Hepatic stellate cell (primary cell): ENCODE measurements around the gene PFKM.
"Not testable (repeated sequence)": the region's sequence is repeated elsewhere in the genome, so short reads cannot be mapped to it uniquely, and the experiment has no call there.

Experiments
- DNase-seq: peaks from one replicate; pipeline ENCODE4 v3.0.0; 2011; ENCODE audit warnings: low spot score

The PFKM gene

GRCh38 chr12:48111312-48111693, 7.9 kb upstream of the PFKM start:
- DNase-seq: not testable (repeated sequence)

GRCh38 chr12:48115957-48116356, 3.2 kb upstream of the PFKM start:
- no peak for DNase-seq

GRCh38 chr12:48118284-48118871, 786 bp upstream of the PFKM start:
- DNase-seq: no peak

GRCh38 chr12:48119834-48120195, 651 bp downstream of the PFKM start:
- no peak for DNase-seq

GRCh38 chr12:48121522-48121921, 2.4 kb downstream of the PFKM start:
- no peak for DNase-seq

DNA sequence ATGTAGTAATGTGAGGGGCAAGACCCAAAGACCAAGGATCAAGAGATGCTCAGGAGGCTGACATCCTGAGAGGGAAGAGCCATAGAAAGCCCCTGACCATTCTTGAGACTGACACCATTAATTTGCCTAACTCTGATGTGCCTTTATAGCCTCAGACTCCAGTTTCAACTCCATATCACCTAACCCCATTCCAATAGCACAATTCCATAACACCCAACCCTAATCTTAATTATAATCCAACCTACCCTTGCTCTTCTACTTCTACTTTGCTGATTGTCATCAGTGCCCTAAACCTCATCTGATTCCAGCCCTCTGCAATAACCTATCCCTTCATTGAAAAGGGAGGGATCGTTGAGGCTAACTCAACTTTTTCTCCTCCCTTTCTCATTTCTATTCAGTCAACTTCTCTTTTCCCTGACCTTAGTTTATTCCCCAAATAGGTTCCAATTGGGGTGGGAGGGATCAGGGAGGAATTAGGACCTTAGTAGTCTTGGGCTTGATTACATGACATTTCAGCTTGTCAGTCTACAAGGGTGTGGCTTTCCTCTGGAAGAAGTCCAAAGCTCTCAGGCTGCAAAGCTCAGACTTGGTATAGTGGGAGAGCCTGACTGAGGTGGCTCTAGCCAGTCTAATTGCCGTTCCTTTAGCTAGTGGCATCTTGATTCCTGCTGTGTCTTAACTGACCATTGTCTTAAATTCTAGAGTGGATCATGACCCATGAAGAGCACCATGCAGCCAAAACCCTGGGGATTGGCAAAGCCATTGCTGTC, 3.1 kb downstream of the PFKM start:
- DNase-seq: no peak

DNA sequence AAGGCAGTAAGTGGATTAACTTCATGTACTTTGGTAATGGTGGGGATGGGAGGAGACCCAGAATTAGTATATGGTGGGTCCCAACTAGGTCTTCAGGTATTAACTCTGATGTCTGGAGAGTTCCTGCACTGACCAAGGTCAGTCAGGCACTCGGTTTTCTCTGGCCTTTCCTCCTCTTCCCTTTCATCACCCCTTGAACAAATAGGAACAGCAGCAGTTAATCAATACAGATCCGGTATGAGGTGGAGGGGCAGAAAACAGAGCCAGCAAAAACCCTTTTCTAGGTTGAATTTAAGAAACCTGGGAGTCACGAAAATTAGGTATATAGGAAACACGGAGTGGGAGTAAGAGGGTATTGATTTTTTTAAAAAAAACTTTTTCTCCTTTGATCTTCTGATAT, 4.0 kb downstream of the PFKM start:
- no peak for DNase-seq

DNA sequence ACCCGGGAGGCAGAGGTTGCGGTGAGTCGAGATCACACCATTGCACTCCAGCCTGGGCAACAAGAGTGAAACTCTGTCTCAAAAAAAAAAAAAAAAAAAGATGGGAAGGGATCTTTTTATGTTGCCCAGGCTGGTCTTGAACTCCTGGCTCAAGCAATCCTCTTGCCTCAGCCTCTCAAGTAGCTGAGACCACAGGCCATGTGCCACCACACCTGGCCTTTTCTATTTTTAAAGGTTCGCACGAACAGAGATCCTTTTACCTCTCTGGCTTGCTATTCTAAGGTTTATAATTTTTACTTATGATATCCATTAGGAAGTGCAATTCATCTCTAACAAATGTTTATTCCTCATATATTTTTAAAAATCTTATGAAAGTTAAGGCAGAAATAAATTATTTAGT, 6.4 kb downstream of the PFKM start:
- DNase-seq: not testable (repeated sequence)

DNA sequence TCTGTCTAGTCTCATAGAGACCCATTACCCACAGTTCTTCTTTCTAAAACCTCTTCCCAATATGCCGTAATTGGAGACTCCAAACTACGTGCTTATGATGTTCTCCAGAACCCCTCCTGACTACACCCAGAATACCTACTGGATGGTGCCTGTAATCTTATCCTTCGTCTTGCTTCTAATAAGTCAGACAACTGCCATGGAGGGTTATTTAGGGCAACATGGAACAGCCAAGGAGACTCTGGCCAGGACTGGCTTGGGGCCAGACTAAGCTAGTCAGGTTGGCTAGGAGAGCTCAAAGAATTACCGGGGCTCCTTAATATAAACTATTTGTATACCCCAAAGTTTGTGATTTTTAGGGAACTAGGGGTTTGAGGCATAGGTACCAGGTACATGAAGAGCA, 6.8 kb downstream of the PFKM start:
- DNase-seq: no peak

DNA sequence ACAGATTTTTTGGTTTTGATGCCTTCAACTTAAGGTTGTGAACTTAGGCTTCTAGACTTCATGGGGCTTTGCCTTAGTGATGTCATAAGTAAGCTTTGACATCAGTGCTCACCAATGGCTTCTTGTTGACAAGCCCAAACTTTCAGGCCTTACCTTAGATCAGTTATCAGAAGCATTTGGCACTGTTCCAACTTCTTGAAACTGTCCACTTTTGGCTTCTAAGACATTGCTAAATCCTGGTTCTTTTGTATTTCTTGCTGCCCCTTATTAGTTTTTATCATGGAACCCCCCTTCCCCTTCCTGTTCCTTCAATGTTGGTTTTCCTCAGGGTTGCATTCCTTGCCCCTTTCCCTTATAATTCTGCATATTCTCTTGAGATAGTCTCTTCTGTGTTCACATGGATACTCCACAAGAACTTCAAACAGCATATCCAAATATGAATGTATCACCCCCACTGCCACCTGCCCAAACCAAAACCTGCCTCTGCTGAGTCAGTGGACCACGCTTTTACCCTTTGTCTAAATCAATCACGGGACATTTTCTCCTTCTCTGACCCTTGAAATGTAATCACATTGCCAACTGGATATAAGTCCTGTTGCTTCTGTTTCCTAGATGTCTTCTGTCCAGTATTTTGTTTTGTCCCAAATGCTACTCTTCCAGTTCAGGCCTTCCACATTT, 7.9 kb downstream of the PFKM start:
- DNase-seq: no peak

- no peak for DNase-seq
Observed at GRCh38 chr12:48128800-48129199, 9.6 kb downstream of the PFKM start.

GRCh38 chr12:48129376-48129775, 10.2 kb downstream of the PFKM start:
- no peak for DNase-seq

DNA sequence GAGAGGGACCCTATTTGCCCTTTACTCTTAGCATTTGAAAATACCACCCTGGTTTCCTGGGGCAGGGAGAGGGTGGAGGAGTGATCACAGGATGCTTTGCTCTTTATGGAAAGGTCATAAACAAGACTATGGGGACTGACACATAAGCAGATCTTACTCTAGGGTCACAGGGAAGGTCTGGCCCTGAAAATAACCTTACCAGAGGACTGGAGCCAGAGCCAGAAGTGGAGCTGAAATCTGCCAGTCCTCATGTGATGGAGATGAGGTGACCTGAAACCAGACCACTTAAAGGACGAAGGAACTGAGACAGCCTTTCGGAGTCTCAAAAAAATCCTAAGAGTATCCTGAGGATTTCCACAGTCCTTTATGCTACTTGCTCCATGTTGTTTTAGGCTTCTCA, 12.4 kb downstream of the PFKM start:
- no peak for DNase-seq

GRCh38 chr12:48132826-48133225, 13.7 kb downstream of the PFKM start:
- DNase-seq: no peak

GRCh38 chr12:48135027-48135426, 15.9 kb downstream of the PFKM start:
- DNase-seq: no peak

GRCh38 chr12:48142818-48143674, 23.9 kb downstream of the PFKM start:
- no peak for DNase-seq

DNA sequence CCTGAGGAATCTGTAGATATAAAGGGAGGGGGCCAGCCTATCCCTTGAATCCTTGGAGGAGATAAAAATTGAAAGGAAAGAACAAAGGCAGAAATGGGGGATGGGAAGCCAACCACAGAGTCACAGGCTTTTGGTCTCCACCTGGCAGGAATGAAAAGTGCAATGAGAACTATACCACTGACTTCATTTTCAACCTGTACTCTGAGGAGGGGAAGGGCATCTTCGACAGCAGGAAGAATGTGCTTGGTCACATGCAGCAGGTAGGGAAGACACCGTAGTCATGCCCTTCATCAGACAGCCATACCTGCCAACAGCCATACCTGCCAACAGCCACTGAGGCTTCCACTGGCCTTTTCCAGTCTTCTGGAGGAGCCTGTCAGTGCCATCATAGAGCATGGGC, 24.7 kb downstream of the PFKM start:
- DNase-seq: no peak

- no peak for DNase-seq
Observed at GRCh38 chr12:48145981-48146380, 26.8 kb downstream of the PFKM start.

DNA sequence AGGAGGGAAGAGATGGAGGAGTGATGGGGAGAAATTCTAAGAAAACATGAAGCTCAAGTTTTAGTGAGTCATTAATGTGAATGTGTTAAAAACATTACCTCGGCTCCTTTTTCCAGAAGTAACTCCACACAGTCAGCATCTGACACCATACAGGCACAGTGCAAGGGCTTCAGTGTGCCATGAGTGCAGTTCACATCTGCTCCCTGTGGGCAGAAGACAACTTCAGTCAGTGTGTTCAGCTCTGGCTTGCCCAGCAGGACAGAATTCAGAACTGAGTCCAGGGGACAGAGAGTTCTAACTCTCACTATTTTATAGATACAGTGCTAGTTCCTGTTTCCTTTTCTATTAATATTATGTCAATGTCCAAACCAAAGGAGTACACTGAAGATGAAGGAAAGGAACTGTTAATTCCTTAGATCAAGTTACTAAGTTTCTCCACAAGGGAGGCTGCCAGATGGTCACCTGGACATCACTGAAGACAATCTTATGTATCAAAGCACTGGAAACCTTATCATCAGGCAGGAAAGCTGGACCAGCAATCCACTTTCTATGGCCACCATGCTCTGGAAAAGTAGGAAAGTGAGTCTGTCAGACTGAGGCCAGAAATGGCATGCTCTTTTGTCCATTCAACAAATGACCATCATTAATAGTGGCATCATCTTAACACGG, 32.1 kb downstream of the PFKM start:
- no peak for DNase-seq

DNA sequence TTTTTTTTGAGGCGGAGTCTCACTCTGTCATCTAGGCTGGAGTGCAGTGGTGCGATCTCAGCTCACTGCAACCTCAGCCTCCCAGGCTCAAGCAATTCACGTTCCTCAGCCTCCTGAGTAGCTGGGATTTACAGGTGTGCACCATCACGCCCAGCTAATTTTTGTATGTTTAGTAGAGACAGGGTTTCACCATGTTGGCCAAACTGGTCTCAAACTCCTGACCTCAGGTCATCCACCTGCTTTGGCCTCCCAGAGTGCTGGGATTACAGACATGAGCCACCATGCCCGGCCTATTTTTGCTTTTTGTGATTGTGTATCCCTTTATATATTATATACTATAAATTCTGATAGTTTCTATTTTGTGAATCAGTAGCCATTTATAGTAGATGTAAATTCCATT, 36.6 kb downstream of the PFKM start:
- DNase-seq: not testable (repeated sequence)

GRCh38 chr12:48156652-48157017, 37.5 kb downstream of the PFKM start:
- peak; percentile 8 for DNase-seq
